ENCODE measurements around the gene DLK2.
A peak's percentile ranks its signal among the peaks of the same experiment; 100 is the strongest.
"Not testable (repeated sequence)": the region's sequence is repeated elsewhere in the genome, so short reads cannot be mapped to it uniquely, and the experiment has no call there.

The DLK2 gene, protein sequence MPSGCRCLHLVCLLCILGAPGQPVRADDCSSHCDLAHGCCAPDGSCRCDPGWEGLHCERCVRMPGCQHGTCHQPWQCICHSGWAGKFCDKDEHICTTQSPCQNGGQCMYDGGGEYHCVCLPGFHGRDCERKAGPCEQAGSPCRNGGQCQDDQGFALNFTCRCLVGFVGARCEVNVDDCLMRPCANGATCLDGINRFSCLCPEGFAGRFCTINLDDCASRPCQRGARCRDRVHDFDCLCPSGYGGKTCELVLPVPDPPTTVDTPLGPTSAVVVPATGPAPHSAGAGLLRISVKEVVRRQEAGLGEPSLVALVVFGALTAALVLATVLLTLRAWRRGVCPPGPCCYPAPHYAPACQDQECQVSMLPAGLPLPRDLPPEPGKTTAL

GRCh38 chr6:43455531-43456428, at the start of gene DLK2:
TSS of gene DLK2 (minus strand) at chr6:43455548. CDS start at chr6:43454825, 723 bp downstream.
- DNase-seq = peak; percentile 50

GRCh38 chr6:43503443-43503842, 48.1 kb upstream of the DLK2 start:
- DNase-seq = no peak

DNA sequence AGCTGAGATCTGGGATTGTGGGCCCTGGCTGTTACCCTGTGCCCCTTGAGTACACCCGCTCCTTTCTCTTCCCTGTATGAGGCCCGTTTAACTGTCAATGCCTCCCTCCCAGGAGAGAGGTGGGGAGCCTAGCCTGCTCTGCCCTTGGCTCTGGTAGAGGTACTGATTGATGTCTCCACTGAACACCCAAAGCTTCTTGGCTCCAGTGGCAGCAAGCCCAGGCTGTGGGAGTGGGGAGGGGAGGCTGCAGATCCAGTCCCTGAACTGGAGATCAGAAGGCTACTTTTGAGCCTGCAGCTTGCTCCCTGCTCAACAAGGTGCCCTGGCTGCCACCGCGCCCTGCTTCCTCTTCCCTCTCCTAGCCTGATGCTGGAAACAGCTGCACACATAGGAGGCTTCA, 47.3 kb upstream of the DLK2 start:
- DNase-seq = no peak

DNA sequence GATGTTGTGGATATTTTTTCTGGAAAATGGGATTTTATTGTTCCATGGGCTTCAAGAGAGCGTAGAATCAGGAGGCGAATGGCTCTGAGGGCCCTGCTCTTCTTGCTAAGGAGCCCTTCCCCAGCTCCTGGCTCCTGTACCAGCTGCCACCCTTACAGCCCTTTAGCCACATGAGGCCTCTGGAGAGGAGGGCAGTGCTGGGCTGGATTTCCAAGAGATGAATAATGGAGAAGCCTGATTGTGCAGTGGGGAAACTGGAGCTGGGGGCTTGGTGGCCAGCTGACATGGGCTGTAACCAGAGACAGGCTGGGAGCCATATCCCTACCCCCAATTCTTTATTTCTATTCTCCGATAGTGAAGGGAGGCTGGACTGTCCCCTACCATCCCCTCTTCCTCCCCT, 45.6 kb upstream of the DLK2 start:
- no peak for DNase-seq

- no peak for DNase-seq
Measured at GRCh38 chr6:43499028-43499815, 43.9 kb upstream of the DLK2 start.

DNA sequence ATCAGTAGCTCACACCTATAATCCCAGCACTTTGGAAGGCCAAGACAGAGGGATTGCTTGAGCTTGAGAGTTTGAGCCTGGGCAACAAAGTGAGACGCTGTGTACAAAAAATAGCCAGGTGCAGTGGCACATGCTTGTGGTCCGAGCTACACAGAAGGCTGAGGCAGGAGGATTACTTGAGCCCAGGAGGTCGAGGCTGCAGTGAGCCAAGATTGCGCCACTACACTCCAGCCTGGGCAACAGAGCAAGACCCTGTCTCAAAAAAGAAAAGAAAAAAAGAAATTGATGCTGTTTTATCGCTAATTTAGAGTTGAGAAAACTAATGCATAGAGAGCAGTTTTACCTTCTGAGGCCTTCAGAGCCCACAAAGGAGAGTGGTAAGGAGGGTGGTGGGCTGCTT, 42.9 kb upstream of the DLK2 start:
- not testable (repeated sequence) for DNase-seq

DNA sequence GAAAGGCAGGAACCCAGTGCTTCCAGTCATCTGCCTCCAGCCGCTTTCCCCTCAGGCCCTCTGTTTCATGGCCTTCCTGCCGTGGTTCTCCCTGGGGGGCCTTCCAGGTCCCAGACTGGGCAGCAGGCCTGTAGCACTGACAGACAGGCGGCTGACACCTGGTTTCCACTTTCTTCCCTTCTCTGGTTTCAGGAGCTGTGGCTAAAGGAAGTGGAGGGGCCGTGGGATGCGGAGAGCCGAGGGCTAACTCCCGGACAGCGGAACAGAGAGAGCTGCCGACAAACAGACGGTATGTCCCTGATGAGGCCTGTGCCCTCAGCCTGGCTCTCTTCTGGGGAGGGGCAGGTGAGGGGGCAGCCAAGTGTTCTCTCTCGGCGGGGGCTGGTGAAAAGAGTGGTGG, 42.3 kb upstream of the DLK2 start:
- DNase-seq = no peak

DNA sequence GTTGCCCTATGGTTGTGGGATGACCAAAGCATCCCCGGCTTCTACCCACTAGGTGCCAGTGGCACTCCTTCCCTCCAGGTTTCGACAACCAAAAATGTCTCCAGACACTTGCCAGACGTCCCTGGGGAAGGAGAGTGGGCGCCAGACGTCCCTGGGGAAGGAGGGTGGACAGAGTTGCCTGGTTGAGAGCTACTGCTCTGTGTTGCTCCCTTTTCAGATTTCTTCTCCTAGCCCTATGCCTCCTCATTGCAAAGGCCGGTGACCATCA, 41.7 kb upstream of the DLK2 start:
- DNase-seq = no peak

DNA sequence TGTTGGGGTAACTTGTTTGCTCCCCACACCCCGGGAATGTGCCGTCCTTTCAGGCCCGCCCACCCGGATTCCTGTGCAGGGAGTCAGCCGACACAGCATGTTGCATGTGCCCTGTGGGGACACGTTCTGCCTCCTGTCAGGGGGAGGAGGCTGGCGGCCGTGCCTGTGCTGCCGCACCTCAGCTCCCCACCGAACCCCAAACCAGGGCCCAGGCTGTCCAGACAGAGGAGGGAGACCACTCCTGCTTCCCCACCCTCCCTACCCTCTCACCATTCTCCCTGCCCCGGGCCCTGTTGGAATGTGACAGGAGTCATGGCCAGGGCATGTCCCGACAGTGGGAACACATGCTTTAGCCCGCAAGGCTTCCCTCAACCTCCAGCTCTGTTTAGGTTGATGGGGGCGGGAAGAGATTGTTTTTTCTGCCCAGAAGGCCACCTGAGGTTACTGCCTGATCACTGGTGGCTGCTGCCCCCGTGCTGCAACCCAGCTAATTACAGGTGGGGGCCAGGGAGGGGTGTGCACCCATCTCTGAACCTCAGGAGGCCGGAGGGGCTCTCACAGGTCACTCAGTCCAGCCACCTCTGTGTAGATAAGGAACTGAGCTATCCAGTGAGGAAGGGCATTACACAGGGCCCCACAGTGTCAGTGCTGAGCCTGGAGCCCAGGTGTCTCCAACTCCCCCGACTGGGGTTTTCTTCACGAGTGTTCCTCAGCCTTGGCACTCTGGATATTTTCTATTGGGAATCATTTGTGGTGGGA, 41.2 kb upstream of the DLK2 start:
- DNase-seq = no peak

GRCh38 chr6:43495409-43495941, 40.1 kb upstream of the DLK2 start:
- DNase-seq = no peak

GRCh38 chr6:43494766-43495165, 39.4 kb upstream of the DLK2 start:
- DNase-seq = no peak

GRCh38 chr6:43494321-43494720, 39.0 kb upstream of the DLK2 start:
- no peak for DNase-seq

DNA sequence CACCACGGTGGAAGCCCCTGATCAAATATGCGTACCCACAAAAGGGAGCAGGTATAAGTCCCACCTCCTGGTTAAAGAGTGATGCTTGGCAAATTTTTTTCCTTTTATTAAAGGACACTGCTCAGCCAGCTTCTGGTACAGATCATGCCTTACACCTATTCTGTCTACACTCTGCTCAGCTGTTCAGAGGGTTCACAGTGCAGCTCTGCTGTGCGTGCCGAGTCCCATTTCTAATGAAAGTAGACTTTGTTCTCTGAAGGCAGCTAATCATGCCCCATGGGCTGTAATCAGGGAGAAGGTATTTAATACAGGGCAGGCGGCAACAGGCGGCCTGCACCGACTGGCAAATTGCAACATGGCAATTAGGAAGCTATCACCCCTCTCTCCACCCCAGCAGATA, 38.5 kb upstream of the DLK2 start:
- no peak for DNase-seq

- DNase-seq = no peak
Measured at GRCh38 chr6:43493230-43493629, 37.9 kb upstream of the DLK2 start.

DNA sequence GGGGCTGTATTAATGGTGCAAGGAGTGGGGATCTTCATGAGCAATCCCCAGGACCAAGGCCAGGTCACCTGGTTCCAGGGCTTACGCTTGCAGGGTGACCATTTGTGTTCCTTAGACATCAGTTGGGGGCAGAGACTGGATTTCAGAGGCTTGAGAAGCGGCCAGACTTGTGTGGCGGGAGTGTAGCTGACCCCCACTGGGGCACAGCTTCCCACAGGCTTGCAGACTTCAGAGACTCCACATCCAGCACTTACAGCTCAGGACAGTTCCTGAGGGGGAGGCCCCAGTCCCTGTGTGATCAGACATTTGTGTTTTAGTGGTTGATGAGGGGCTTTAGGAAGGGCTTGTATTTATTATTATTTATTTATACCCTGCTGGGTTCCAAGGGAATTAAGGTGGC, 37.3 kb upstream of the DLK2 start:
- DNase-seq = no peak

DNA sequence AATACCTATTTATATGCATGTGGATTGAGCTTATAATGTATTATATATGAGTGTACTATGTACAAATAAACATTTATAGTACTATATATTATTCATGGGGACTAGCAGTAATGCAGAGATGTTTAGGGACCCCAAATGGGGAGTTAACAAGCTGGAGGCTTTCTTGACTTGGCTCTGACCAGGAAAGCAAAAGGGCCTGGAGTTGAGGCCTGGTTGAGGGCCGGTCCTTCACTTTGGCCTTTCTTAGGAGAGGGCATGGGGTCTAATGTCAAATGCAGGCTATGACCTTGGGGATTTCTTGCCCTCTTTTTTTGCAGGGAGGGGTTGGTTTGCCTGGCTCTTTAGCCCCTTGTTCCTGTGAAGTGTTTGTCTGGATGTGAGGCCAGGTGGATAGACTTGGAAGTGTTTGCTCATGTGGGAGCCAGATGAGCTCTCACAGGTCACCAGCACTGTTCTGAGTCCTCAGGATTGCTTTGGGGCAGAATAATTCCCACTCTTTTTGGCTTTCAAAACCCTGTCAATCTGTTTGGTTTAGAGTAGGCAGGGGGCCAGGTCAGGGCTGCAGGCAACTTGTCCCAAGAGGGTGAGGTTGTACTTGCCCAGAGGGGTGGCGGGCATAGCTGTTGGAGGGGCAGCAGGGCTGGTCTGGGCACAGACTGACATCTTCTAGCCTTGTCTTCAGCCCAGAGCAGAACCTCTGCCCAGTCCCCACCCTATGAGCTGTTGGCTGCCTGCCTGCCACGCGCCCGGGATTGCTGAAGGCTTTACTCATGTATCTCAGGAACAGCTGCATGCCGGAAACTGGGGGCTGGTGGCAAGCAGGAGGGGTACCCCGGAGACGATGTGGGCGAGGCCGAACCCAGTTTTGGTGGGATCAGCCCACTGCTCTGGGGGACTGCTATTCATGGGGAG, 36.7 kb upstream of the DLK2 start:
- no peak for DNase-seq

- no peak for DNase-seq
Measured at GRCh38 chr6:43490523-43490939, 35.2 kb upstream of the DLK2 start.

DNA sequence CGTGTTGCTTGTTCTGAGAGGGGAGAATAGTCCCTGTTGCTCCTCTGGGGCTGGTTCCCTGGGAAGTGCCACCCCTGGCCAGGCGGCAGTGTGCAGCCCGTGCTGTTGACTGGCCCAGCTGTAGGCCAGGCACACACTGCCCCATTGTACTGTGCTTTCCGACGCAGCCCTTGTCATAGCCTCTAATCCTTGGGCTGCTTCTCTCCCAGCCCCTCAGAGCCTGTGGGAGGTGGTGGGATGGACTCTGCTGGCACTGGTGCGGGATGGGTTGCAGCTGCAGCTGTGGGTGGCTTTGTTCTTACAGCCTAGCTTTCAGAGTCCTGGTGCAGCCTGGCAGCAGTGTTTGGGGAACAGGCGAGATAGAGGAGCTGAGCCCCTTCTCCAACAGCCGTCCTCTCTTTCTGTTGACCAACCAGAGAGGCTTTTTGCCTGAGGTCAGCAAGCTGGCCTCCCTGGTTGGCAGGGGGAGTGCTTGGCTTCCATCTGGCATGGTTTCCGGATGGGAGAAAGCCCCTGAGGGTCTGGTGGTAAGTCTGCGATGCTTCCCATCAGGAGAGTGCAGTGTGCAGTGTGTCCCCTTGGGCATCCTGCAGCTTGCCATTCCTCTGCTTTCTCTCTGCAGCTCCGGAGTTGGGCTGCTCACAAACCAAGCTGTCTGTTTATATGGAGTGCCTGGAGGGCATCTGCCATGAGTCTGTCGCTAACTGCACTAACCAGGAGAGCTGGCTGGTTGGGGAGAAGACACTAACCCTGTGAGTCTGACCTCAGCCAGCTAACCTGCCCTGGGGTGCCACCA, 34.1 kb upstream of the DLK2 start:
- no peak for DNase-seq

DNA sequence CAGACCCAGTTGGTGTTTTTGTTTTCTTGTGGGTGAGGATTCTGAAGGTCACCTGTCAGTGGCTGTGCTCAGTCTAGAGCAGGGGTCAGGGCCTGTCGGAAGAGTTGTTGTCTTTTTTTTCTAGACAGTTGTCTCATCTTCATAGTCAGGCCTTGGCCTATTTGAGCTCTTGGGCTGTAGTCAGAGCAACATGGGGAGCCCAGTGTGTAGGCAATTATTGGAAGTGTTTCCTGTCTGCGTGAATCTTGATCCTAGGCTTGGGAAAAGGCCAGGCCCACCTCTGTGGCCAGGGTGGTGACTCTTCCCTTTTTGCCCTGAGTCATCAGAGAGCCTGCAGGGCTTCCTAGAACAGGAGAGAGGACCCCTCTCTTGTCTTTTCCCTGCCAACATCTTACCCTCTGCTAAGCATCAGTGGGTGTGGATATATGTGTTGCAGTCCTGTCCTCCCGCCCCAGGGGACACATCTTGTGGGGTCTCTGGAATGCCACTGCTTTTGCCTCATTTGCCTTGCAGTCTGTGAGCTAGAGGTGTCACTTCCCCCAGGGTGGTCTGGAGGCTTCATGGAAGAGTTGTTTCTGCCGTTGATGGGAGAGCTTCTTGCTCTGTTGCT, 33.4 kb upstream of the DLK2 start:
- DNase-seq = no peak

All from activated CD4-positive, alpha-beta T cell treated with anti-CD3 and anti-CD28 coated beads, Interleukin-2, amount 50 U/mL, for 16 hours (primary cell).